HG03460 (cell line): ENCODE measurements around the gene TCEAL1.
"Not testable (repeated sequence)": the region's sequence is repeated elsewhere in the genome, so short reads cannot be mapped to it uniquely, and the experiment has no call there.

Experiments
- ATAC-seq: cut with Tn5 transposase; IDR thresholded peaks from one replicate; pipeline ENCODE4 v1.9.1; 2021; ENCODE audit not compliant: unreplicated experiment

The TCEAL1 gene, protein sequence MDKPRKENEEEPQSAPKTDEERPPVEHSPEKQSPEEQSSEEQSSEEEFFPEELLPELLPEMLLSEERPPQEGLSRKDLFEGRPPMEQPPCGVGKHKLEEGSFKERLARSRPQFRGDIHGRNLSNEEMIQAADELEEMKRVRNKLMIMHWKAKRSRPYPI

DNA sequence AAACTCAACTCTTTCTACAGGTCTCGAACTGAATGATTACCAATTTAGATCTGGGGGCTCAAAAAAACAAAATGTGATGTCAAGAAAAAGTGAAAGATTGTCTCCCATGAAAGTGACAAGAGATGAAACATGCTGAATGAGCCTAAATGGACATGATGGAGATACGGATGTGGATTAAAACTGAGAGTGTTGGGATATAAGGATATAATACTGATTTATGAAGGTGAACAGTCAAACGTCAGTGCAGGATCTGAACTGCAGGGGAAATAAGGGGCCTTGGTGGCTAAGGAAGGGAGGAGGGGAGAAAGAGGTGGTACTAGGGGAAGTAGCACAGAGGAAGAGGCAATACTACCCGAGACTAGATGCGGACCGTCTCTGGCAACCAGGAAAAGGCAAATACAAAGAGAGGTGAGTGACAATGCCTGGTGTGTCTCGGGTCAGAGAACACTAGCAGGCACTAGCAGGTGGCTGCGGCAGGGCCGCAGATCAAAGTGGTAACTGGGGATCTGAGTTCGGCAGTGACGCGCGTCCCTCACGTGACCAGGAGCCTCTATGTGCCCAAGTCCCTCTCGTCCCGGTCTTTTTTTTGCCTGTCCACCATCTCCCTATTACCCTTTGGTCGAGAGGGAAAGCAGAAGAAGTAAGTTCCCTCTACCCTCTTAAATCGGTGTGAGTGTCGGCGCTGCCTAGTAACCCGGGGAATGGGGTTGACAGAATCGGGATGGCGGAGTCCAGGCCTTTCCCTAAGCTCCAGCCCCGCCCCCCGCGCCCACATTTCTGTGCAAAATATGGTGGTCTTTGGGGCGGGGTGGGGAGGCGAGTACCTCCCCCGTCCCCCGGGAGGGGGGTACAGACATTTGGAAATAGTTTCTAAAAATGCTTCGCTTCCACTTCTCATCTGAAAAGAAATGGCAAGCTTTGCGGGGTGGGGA lies at the start of gene TCEAL1:
TSS of gene TCEAL1 (plus strand) at position 590 of the 932 bp plus-strand sequence. CDS start 942 bp downstream, outside the sequence.
- ATAC-seq = peak; percentile 65

DNA sequence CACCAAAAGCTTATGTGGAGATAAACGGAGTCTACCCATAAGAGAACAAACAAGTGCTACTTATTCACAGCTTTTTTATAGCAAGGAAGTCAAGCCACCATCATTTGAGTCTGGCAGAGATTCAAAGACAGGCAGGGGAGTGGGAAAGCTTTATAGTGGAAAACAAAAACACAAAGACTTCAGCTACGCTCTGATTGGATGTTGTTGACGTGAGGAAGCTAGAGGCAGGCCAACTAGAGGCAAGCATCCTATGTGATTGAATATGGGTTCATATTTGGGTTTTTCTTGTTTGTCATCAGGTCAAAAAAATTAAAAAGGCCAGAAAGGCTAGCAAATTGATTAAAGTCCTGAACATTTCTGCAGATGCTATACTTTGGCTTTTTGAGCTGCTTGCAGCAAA lies 44.2 kb upstream of the TCEAL1 start:
- no peak for ATAC-seq

DNA sequence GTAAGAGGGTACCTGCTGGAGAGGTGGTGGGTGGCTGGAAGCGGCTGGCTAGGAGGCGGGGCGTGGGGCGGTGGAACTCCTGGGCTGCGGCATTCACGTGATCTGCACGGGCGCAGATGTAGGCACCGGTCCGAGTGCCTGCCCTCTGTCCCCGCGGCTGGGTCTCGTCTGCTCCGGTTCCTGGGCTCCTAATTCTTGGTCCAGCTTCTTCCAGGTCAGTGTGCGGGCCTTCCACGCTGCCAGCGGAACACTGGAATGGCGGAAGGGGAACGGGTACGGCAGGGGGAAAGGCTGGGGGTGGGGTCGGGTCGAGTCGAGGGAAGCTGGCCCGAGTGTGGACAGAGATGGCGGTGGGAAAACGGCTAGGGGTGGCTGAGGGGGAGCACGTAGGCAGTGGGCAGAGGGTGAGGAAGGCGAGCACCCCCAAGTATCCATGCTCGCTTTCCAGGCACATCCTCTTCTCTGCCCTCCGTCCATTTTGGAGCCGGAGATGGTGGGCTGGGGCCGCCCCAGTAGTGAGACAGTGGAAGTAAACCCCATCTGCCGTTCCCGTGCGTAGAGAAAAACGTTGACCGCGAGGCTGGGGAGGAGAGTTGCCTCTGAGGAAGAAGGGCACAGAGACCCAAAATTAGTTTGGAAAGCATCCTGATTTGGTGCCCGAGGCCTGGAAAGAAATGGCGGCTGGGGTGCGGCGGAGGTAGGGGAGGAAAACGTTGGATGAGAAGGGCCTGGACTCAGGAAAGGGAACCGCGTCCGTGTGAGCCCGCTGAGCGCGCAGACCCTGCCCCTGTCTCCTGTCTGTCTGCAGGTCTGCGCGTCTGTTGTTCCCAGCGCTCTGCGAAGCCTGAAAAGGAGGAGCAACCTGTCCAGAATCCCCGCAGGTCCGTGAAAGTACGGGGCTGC lies 43.1 kb upstream of the TCEAL1 start, which contains the start of gene TCEAL4:
TSS of gene TCEAL4 (plus strand) at position 105 of the 903 bp plus-strand sequence. CDS start 1,161 bp downstream, outside the sequence.
- ATAC-seq = peak; percentile 78

DNA sequence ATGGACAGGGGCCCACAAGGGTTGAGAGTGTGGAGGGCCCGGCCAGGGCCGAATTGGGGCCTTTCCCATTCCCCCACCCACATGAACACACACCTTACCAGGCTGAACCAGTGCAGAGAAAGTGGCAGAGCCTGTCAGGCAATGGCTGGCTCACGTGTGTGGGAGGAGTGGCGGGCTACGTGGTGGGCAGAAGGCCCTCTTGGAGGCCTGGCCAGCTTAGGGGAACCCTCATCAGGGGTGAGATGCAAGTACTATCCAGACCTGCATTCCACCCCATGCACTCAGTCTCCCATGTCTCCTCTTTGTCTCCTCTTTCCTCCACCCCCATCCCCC lies 42.5 kb upstream of the TCEAL1 start:
- ATAC-seq = peak; percentile 24

DNA sequence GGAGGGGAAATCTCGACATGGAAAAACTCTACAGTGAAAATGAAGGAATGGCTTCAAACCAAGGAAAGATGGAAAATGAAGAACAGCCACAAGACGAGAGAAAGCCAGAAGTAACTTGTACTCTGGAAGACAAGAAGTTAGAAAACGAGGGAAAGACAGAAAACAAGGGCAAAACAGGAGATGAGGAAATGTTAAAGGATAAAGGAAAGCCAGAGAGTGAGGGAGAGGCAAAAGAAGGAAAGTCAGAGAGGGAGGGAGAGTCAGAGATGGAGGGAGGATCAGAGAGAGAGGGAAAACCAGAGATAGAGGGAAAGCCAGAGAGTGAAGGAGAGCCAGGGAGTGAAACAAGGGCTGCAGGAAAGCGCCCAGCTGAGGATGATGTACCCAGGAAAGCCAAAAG lies 42.1 kb upstream of the TCEAL1 start:
- no peak for ATAC-seq

DNA sequence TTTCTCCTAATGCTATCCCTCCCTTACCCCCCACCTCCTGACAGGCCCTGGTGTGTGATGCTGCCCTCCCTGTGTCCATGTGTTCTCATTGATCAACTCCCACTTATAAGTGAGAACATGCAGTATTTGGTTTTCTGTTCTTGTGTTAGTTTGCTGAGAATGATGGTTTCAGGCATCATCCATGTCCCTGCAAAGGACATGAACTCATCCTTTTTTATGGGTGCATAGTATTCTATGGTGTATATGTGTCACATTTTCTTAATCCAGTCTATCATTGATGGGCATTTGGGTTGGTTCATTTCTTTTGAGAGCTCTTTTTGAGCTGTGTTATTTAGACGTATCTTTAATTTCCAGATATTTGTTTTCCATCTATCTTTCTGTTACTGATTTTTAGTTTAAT lies 36.5 kb upstream of the TCEAL1 start:
- ATAC-seq = not testable (repeated sequence)

DNA sequence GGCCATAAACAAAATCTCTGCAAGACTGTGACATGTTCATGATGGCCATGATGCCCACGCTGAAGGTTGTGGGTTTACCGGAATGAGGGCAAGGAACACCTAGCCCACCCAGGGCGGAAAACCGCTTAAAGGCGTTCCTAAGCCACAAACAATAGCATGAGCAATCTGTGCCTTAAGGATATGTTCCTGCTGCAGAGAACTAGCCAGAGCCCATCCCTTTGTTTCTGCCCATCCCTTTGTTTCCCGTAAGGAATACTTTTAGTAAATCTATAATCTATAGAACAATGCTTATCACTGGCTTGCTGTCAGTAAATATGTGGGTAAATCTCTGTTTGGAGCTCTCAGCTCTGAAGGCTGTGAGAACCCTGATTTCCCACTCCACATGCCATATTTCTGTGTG lies 33.6 kb upstream of the TCEAL1 start:
- ATAC-seq = not testable (repeated sequence)

DNA sequence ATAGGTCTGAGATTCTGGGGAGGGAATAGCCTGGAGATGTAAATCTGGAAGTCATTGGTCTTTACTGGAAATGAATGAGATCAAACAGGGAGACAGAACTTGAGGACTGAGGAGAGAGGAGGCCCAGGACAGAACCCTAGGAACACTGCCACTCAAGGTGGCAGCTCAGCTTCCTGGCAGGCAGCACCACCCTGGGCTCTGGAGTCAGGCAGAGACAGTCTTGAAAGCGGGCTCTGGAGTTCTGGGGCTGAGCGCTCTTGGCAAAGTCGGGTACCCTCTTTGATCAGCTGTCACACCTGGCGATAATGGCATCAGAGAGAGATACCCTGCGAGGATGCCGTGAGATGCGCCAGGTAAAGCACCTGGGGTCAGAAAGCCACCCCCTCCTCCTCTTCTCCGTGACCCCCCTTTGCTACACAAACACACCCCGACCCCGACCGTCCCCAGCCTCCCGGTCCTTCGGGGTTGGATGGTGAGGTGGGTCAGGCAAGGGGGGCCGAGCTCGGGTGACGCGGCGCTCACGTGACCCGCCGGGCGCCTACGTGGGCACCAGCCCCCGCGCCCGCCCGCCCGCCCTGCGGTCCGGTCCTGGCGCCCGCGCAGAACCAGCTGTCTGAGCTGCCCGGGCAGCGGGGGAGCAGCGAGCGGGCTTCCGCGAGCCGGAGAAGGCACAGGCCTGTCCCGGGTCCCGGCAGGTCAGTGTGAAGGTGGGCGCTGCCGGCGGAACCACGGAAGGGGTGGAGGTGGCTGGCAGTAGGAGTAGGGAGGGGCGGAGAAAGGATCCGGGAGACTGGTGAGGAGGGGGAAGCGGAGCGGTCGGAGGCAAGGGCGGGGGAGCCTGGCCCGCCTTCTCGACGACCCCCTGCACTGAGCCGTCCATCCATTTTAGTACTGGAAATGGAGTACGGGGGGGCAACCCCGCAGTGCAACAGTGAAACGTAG lies 21.1 kb upstream of the TCEAL1 start, which contains the start of gene TCEAL3:
TSS of gene TCEAL3 (plus strand) at position 600 of the 942 bp plus-strand sequence. CDS start 1,102 bp downstream, outside the sequence.
- ATAC-seq = peak; percentile 79

DNA sequence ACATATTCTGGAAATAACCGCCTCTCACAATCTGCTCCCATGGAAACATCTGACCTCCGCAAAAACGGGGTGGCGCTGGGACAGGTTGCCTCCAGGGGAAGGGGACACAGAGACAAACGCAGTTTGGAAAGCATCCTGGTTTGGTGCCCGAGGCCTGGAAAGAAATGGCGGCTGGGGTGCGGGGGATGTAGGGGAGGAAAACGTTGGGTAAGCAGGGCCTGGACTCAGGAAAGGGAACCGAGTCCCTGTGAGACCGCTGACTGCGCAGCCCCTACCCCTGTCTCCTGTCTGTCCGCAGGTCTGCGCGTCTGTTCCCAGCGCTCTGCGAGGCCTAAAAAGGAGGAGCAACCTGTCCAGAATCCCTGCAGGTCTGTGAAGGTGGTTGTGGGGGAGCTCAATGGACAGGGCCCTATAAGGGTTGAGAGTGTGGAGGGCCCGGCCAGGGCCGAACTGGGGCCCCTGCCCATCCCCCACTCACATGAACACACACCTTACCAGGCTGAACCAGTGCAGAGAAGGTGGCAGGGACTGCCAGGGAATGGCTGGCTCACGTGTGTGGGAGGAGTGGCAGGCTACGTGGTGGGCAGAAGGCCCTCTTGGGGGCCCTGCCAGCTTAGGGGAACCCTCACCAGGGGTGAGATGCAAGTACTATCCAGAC lies 20.3 kb upstream of the TCEAL1 start:
- peak; percentile 21 for ATAC-seq

DNA sequence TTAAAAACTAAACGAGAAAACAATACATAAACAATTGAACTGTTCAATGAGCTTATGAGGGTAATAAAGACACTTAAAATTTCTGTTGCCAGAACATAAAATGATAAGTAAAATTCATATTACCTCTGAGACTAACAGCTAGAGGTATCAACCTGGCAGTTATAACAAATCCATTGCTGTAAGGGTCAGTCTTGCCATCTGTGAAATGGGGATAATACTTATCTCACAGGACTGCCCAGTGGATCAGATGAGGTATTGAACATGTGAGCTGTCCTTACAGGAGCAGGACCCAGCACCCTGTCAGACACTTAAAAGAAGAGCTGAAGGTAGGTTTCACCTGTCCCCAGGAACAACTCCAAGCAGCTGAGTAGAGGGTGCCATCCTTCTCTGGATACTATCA lies 18.5 kb upstream of the TCEAL1 start:
- ATAC-seq = no peak

DNA sequence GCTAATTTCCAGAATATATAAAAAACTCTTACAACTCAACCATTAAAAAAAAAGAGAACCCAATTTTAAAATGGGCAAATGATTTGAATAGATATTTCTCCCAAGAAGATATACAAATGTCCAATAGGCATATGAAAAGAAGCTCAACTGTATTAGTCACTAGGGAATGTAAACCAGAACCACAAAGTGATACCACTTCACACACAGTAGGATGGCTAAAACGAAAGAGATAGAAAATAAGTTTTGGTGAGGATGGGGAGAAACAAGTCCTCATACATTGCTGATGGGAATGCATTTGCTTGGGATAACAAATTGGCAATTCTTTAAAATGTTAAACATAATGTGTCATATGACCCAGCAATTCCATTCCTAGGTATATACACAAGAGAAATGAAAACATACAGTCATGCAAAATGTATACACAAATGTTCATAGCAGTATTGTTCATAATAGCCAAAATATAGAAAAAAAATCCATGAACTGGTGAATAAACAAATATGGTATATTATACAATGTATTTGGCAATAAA lies 15.3 kb upstream of the TCEAL1 start:
- ATAC-seq = no peak

DNA sequence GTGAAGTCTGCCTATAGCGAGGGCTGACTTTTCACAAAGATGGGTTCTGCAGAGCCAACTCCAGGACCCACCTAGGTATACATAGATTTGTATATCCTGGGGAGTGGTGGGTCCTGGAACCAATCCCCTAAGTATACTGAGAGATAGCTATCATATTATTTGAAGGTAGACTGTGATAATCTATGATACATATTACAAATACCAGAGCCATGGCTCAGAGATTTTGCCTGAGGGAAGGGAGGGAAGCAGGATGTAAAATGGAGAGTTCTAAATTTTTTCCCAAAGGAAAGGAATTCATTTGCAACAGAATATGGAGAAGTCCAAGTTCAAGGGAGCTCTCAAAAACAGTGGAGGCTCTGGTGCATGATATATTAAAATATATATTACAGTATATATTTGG lies 13.8 kb upstream of the TCEAL1 start:
- no peak for ATAC-seq

DNA sequence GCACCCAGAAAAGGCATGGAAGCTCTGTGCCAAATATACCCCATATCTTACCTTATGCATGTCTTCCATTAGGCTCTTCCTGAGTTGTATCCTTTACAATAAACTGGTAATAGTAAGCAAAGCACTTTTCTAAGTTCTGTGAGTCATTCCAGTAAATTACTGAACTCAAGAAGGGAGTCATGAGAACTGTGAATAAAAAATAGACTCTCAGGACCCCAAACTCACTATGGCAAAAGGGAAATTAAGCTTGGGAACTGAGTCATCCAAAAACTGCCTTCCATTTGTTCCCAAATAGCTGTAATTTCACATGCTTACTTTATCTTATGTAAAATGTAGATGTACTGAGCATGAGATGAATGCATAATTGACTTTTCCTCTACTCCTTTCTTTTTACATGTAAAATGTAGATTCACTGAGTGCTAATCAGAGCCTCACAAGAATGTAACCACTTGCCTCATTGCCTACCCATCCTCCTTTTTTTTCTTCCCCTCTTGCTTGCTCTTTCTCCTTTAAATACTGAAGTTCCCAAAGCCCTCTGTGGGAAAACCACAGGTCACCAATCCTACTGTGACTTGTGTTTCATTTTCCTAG lies 12.9 kb upstream of the TCEAL1 start:
- no peak for ATAC-seq

DNA sequence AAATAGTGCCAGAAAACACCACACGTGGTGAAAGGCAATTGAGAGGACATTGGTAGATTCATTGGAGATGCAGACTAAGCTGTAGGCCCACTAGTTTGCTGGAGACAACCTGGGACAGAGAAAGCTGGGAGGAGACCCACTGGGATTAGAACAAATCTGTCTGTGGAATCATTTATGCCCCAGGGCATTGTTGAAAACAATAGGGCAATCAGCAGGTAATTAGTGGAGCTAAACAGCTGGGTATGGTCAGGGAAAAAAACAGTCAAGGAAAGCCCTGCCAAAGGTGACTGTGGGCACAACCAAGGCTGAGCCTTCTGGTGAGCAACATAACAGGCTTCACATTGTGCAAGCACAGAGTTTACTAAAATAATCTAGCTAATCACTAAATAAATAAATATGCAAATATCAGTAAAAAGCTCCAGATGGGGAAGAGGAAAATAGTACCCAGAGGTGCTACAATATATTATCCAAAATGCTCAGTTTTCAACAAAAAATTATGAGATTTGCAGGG lies 12.0 kb upstream of the TCEAL1 start:
- ATAC-seq = no peak

DNA sequence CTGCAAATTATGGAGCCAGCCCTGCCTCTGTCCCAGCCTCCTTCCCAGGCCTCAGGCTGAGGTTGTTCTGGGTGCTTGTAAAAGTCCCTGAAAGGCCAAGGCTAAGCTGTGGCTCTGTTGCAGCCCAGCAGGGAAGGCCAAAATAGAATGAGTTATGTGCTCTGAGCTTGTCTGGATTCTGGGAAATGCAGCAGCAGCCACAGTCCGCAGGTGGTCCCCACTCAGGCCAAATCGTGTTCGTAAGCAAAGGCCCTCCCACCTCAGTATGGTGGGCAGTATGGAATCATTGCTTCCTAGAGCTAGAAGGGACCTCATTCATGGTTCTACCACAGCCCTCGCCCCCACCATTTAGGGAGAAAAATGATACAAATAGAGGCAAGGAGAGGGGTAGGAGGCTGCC lies 4.7 kb upstream of the TCEAL1 start:
- ATAC-seq = no peak

DNA sequence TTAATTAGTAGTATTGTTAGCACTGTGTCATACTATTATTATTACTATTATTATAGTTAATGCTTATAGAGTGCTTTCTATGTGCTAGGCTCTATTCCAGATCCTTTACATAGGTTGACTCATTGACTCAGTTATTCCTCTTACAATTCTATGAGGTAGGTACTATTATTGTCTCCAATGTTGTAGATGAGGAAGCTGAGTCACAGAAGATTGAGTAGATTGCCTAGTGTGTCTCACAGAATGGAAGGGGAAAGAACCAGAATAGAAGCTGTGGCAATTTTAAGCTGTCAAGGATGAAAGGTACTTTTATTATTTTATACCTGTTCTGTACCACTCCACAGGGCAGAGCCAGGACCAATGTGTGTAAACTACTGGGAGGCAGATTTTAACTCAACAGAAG lies 1.9 kb upstream of the TCEAL1 start:
- ATAC-seq = no peak

DNA sequence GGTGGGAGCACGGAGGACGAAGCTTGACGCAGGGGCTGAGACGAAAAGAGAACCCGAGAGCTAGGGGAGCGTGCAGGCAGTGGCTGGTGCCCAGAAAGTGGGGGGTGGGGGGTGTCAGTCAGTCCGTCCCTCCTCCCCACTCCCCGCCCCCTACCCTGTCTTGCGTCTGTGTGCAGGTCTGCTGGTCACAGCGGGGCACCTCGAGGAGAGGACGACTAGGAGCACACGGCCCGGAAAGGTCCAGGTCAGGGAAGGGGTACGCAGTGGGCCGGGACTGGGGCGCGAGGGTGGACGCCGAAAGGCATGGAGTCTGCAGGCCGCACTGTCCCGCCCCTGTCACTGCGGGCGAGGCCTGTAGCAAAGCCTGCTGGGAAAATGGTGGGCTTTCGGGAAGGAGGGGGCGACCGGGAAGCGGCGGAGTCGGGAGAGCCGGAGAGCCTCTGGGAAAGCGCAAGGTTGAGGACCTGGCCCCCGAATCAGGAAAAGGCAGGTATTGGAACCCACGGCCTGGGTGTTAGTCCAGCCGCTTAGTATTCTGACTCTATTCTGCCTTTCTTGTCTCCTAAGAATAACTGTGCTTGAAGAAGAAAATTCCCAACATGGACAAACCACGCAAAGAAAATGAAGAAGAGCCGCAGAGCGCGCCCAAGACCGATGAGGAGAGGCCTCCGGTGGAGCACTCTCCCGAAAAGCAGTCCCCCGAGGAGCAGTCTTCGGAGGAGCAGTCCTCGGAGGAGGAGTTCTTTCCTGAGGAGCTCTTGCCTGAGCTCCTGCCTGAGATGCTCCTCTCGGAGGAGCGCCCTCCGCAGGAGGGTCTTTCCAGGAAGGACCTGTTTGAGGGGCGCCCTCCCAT lies 769 bp downstream of the TCEAL1 start:
- ATAC-seq = peak; percentile 43

DNA sequence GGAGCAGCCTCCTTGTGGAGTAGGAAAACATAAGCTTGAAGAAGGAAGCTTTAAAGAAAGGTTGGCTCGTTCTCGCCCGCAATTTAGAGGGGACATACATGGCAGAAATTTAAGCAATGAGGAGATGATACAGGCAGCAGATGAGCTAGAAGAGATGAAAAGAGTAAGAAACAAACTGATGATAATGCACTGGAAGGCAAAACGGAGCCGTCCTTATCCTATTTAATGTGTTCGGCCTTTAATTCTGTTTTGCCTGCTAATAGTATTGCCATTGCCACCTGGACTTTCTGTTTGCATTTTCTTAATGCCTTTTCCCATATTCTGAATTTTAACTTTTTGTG lies 1.4 kb downstream of the TCEAL1 start:
- no peak for ATAC-seq
